Breast epithelium (tissue), 3 donors: ENCODE results near the gene CADM1.

Experiments used
- CTCF ChIP-seq, 3 donors: fragments of 450-650 bp; IDR thresholded peaks; one replicate each; pipeline ENCODE4 v1.5.1; 2016 to 2017; ENCODE audit warnings: antibody characterized with exemption in 3 of 3, mild to moderate bottlenecking in 3 of 3, moderate library complexity in 3 of 3
- POLR2A ChIP-seq: fragments of 450-650 bp; IDR thresholded peaks from one replicate; pipeline ENCODE4 v1.6.1; 2016; ENCODE audit warnings: antibody characterized with exemption, mild to moderate bottlenecking, moderate library complexity
- POLR2AphosphoS5 ChIP-seq, 3 donors: sonication (generic); formaldehyde crosslinking; IDR thresholded peaks; one replicate each; pipeline ENCODE4 v1.6.1; 2017; ENCODE audit warnings: antibody characterized with exemption in 3 of 3

GRCh38 chr11:115224551-115224950, 279.7 kb downstream of the CADM1 start:
- TF ChIP-seq POLR2AphosphoS5 (IDR thresholded peaks at IDR 0.05) (no peak), CTCF (IDR thresholded peaks at IDR 0.05) (no peak), POLR2A (no peak)
